WTC11 (cell line): Measurements from ENCODE around the gene FGFBP2. TPM values are rescaled to one million over a fixed set of nuclear protein-coding genes. Genes with fewer than 3 reads are reported as not detected.

Source experiments
- ATAC-seq: fragments of 200-7000 bp; cut with Tn5 transposase; 2 replicates; pipeline ENCODE4 v1.10.0; 2021; ENCODE audit warnings: mild to moderate bottlenecking, moderate library complexity
- CTCF ChIA-PET: fragments of 300-600 bp; sonication (Branson Sonifier 250); formaldehyde crosslinking; loops from one replicate; lab custom pipeline; 2021; ENCODE audit warnings: antibody characterized with exemption; lab: Charles Lee
- POLR2A ChIA-PET: fragments of 350-600 bp; sonication (Branson Sonifier 250); formaldehyde crosslinking; loops from one replicate; lab custom pipeline; 2021; ENCODE audit warnings: antibody characterized with exemption; lab: Charles Lee
- DNase-seq: peaks from one replicate; pipeline ENCODE4 v3.0.0; 2021; ENCODE audit warnings: low spot score
- H3K27ac Mint-ChIP-seq: 2 replicates; pipeline ENCODE4 v1.8.0; 2021; ENCODE audit warnings: mixed read lengths
- H3K27me3 Mint-ChIP-seq: 2 replicates; pipeline ENCODE4 v1.8.0; 2021; ENCODE audit warnings: low read depth, mild to moderate bottlenecking, moderate library complexity, mixed read lengths
- H3K36me3 Mint-ChIP-seq: 2 replicates; pipeline ENCODE4 v1.8.0; 2021; ENCODE audit warnings: mixed read lengths
- H3K4me1 Mint-ChIP-seq: 2 replicates; pipeline ENCODE4 v1.8.0; 2022; ENCODE audit warnings: mixed read lengths
- H3K4me3 Mint-ChIP-seq: 2 replicates; pipeline ENCODE4 v1.8.0; 2021; ENCODE audit warnings: mild to moderate bottlenecking, moderate library complexity, mixed read lengths
- H3K9me3 Mint-ChIP-seq: 2 replicates; pipeline ENCODE4 v1.8.0; 2021; ENCODE audit warnings: mixed read lengths
- ATF1 ChIP-seq: sonication (generic); formaldehyde crosslinking; IDR thresholded peaks from 2 replicates; pipeline ENCODE4 v1.8.1; 2023; ENCODE audit warnings: mild to moderate bottlenecking, moderate library complexity, missing genetic modification reagents
- ETV6 ChIP-seq: sonication (generic); formaldehyde crosslinking; IDR thresholded peaks from 2 replicates; pipeline ENCODE4 v1.8.1; 2022; ENCODE audit warnings: mild to moderate bottlenecking, missing genetic modification reagents
- FOXP4 ChIP-seq: sonication (generic); formaldehyde crosslinking; IDR thresholded peaks from 2 replicates; pipeline ENCODE4 v1.8.0; 2022; ENCODE audit warnings: mild to moderate bottlenecking, missing genetic modification reagents
- HMGXB4 ChIP-seq: sonication (generic); formaldehyde crosslinking; IDR thresholded peaks from 2 replicates; pipeline ENCODE4 v1.8.1; 2023; ENCODE audit warnings: mild to moderate bottlenecking, moderate library complexity, missing genetic modification reagents
- JAZF1 ChIP-seq: fragments of 250-450 bp; sonication (Bioruptor Pico); IDR thresholded peaks from 2 replicates; pipeline ENCODE4 v1.9.0; 2021; ENCODE audit warnings: moderate library complexity, mild to moderate bottlenecking, inconsistent platforms
- MYBL2 ChIP-seq: sonication (generic); formaldehyde crosslinking; IDR thresholded peaks from 2 replicates; pipeline ENCODE4 v1.8.1; 2023; ENCODE audit warnings: mild to moderate bottlenecking, moderate library complexity, missing genetic modification reagents
- NR1H2 ChIP-seq: sonication (generic); formaldehyde crosslinking; IDR thresholded peaks from 2 replicates; pipeline ENCODE4 v1.9.0; 2021; ENCODE audit warnings: mild to moderate bottlenecking, moderate library complexity, missing genetic modification reagents
- NR2C2 ChIP-seq: sonication (generic); formaldehyde crosslinking; IDR thresholded peaks from 2 replicates; pipeline ENCODE4 v1.8.0; 2022; ENCODE audit warnings: mild to moderate bottlenecking, missing genetic modification reagents
- TEAD1 ChIP-seq: sonication (generic); formaldehyde crosslinking; IDR thresholded peaks from 2 replicates; pipeline ENCODE4 v1.8.0; 2022; ENCODE audit warnings: mild to moderate bottlenecking, missing genetic modification reagents
- TEAD4 ChIP-seq: sonication (generic); formaldehyde crosslinking; IDR thresholded peaks from 2 replicates; pipeline ENCODE4 v1.8.0; 2022; ENCODE audit warnings: mild to moderate bottlenecking, missing genetic modification reagents
- ZNF121 ChIP-seq: sonication (generic); formaldehyde crosslinking; IDR thresholded peaks from 2 replicates; pipeline ENCODE4 v1.8.0; 2023; ENCODE audit warnings: missing genetic modification reagents
- ZNF219 ChIP-seq: sonication (generic); formaldehyde crosslinking; IDR thresholded peaks from 2 replicates; pipeline ENCODE4 v1.8.0; 2023; ENCODE audit warnings: missing genetic modification reagents, mild to moderate bottlenecking, borderline replicate concordance
- ZNF317 ChIP-seq: sonication (generic); formaldehyde crosslinking; IDR thresholded peaks from 2 replicates; pipeline ENCODE4 v1.8.1; 2023; ENCODE audit warnings: low read depth, mild to moderate bottlenecking, moderate library complexity, missing genetic modification reagents, borderline replicate concordance
- ZNF396 ChIP-seq: fragments of 250-450 bp; sonication (Bioruptor Pico); IDR thresholded peaks from 2 replicates; pipeline ENCODE4 v1.8.0; 2021; ENCODE audit warnings: mild to moderate bottlenecking, moderate library complexity, borderline replicate concordance
- total RNA-seq: library from RNA; stranded (reverse); gene quantifications from 3 replicates; pipeline ENCODE4 v1.2.3, GENCODE V29; 2021
- TF ChIP-seq, protein P1 (sequence below): sonication (generic); formaldehyde crosslinking; IDR thresholded peaks from 2 replicates; pipeline ENCODE4 v1.8.1; 2023; ENCODE audit warnings: mild to moderate bottlenecking, missing genetic modification reagents, borderline replicate concordance
- TF ChIP-seq, protein P2 (sequence below): sonication (generic); formaldehyde crosslinking; IDR thresholded peaks from 2 replicates; pipeline ENCODE4 v1.8.1; 2023; ENCODE audit warnings: mild to moderate bottlenecking, missing genetic modification reagents, moderate library complexity
- TF ChIP-seq, protein P3 (sequence below): sonication (generic); formaldehyde crosslinking; conservative IDR thresholded peaks from 2 replicates; pipeline ENCODE4 v1.8.1; 2022; ENCODE audit warnings: mild to moderate bottlenecking, missing genetic modification reagents
- TF ChIP-seq, protein P4 (sequence below): sonication (generic); formaldehyde crosslinking; IDR thresholded peaks from 2 replicates; pipeline ENCODE4 v1.8.0; 2022; ENCODE audit warnings: missing genetic modification reagents
- TF ChIP-seq, protein P5 (sequence below): sonication (generic); formaldehyde crosslinking; IDR thresholded peaks from 2 replicates; pipeline ENCODE4 v1.8.0; 2022; ENCODE audit warnings: mild to moderate bottlenecking, missing genetic modification reagents

FGFBP2 gene
- total RNA-seq, 1 experiment from 2014 or later = 0.24 TPM

- TF ChIP-seq HMGXB4 (CRISPR knock-in tag) (no peak), MYBL2 (CRISPR knock-in tag) (no peak), ZNF396 (CRISPR knock-in tag) (no peak), ZNF317 (CRISPR knock-in tag) (no peak), TEAD1 (CRISPR knock-in tag) (no peak), NR2C2 (CRISPR knock-in tag) (no peak), JAZF1 (CRISPR knock-in tag) (no peak), ZNF219 (CRISPR knock-in tag) (no peak), NR1H2 (CRISPR knock-in tag) (no peak)
- TF ChIP-seq, protein P1, sequence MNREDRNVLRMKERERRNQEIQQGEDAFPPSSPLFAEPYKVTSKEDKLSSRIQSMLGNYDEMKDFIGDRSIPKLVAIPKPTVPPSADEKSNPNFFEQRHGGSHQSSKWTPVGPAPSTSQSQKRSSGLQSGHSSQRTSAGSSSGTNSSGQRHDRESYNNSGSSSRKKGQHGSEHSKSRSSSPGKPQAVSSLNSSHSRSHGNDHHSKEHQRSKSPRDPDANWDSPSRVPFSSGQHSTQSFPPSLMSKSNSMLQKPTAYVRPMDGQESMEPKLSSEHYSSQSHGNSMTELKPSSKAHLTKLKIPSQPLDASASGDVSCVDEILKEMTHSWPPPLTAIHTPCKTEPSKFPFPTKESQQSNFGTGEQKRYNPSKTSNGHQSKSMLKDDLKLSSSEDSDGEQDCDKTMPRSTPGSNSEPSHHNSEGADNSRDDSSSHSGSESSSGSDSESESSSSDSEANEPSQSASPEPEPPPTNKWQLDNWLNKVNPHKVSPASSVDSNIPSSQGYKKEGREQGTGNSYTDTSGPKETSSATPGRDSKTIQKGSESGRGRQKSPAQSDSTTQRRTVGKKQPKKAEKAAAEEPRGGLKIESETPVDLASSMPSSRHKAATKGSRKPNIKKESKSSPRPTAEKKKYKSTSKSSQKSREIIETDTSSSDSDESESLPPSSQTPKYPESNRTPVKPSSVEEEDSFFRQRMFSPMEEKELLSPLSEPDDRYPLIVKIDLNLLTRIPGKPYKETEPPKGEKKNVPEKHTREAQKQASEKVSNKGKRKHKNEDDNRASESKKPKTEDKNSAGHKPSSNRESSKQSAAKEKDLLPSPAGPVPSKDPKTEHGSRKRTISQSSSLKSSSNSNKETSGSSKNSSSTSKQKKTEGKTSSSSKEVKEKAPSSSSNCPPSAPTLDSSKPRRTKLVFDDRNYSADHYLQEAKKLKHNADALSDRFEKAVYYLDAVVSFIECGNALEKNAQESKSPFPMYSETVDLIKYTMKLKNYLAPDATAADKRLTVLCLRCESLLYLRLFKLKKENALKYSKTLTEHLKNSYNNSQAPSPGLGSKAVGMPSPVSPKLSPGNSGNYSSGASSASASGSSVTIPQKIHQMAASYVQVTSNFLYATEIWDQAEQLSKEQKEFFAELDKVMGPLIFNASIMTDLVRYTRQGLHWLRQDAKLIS (CRISPR knock-in tag) = no peak
- TF ChIP-seq, protein P2, sequence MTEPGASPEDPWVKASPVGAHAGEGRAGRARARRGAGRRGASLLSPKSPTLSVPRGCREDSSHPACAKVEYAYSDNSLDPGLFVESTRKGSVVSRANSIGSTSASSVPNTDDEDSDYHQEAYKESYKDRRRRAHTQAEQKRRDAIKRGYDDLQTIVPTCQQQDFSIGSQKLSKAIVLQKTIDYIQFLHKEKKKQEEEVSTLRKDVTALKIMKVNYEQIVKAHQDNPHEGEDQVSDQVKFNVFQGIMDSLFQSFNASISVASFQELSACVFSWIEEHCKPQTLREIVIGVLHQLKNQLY (CRISPR knock-in tag) = no peak
- TF ChIP-seq, protein P3, sequence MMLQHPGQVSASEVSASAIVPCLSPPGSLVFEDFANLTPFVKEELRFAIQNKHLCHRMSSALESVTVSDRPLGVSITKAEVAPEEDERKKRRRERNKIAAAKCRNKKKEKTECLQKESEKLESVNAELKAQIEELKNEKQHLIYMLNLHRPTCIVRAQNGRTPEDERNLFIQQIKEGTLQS = no peak
- TF ChIP-seq, protein P4, sequence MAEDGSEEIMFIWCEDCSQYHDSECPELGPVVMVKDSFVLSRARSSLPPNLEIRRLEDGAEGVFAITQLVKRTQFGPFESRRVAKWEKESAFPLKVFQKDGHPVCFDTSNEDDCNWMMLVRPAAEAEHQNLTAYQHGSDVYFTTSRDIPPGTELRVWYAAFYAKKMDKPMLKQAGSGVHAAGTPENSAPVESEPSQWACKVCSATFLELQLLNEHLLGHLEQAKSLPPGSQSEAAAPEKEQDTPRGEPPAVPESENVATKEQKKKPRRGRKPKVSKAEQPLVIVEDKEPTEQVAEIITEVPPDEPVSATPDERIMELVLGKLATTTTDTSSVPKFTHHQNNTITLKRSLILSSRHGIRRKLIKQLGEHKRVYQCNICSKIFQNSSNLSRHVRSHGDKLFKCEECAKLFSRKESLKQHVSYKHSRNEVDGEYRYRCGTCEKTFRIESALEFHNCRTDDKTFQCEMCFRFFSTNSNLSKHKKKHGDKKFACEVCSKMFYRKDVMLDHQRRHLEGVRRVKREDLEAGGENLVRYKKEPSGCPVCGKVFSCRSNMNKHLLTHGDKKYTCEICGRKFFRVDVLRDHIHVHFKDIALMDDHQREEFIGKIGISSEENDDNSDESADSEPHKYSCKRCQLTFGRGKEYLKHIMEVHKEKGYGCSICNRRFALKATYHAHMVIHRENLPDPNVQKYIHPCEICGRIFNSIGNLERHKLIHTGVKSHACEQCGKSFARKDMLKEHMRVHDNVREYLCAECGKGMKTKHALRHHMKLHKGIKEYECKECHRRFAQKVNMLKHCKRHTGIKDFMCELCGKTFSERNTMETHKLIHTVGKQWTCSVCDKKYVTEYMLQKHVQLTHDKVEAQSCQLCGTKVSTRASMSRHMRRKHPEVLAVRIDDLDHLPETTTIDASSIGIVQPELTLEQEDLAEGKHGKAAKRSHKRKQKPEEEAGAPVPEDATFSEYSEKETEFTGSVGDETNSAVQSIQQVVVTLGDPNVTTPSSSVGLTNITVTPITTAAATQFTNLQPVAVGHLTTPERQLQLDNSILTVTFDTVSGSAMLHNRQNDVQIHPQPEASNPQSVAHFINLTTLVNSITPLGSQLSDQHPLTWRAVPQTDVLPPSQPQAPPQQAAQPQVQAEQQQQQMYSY (CRISPR knock-in tag) = no peak
- DNase-seq (no peak), ATAC-seq (no peak)
- ChIA-PET CTCF (interaction anchor here (1.9 kb wide), 1 partner anchor 36 kb away, joined by 9 read pairs; no protein-coding TSS in a partner anchor), POLR2A (no interaction called here)
- Mint-ChIP-seq H3K27ac (no peak overlapping the region), H3K4me3 (no peak overlapping the region), H3K36me3 (peaks cover 16% of the 10 kb centered on the region), H3K27me3 (peaks cover 9% of the 10 kb centered on the region), H3K9me3 (peaks cover 27% of the 10 kb centered on the region), H3K4me1 (no peaks in the 10 kb centered on the region)
These were observed 44.4 kb downstream of the FGFBP2 start for GRCh38 chr4:15918484-15919129.

GRCh38 chr4:15917297-15917696 lies 45.7 kb downstream of the FGFBP2 start:
- ChIA-PET POLR2A (no interaction called here), CTCF (interaction anchor here (1.9 kb wide), 1 partner anchor 35 kb away, joined by 9 read pairs; no protein-coding TSS in a partner anchor)
- Mint-ChIP-seq H3K27me3 (peaks cover 9% of the 10 kb centered on the region), H3K9me3 (peaks cover 27% of the 10 kb centered on the region), H3K4me3 (no peak overlapping the region), H3K4me1 (no peaks in the 10 kb centered on the region), H3K27ac (no peak overlapping the region), H3K36me3 (peaks cover 16% of the 10 kb centered on the region)
- no peak for ATAC-seq
- DNase-seq = no peak
- TF ChIP-seq MYBL2 (CRISPR knock-in tag) = no peak
- TF ChIP-seq, protein P2 (CRISPR knock-in tag) = no peak
- no peak for TF ChIP-seq ZNF121 (CRISPR knock-in tag)
- no peak for TF ChIP-seq FOXP4 (CRISPR knock-in tag)
- no peak for TF ChIP-seq TEAD4 (CRISPR knock-in tag)
- TF ChIP-seq ETV6 (CRISPR knock-in tag) = no peak
- TF ChIP-seq ATF1 (CRISPR knock-in tag) = no peak
- TF ChIP-seq, protein P5, sequence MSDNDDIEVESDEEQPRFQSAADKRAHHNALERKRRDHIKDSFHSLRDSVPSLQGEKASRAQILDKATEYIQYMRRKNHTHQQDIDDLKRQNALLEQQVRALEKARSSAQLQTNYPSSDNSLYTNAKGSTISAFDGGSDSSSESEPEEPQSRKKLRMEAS (CRISPR knock-in tag) = no peak
